Muscle layer of duodenum (tissue), 2 donors: ENCODE measurements around the gene TYW1.
A peak's percentile ranks its signal among the peaks of the same experiment; 100 is the strongest.
"Not testable (repeated sequence)": the region's sequence is repeated elsewhere in the genome, so short reads cannot be mapped to it uniquely, and the experiment has no call there.

Source experiments
- H3K27ac ChIP-seq: one replicate; pipeline ENCODE4 v1.7.0; 2013; ENCODE audit warnings: mild to moderate bottlenecking, low read length
- H3K27me3 ChIP-seq: one replicate; pipeline ENCODE4 v1.7.0; 2013; ENCODE audit warnings: low read depth, mild to moderate bottlenecking, control low read depth, low read length
- H3K36me3 ChIP-seq, 2 donors: one replicate each; pipeline ENCODE4 v1.7.0; 2013; ENCODE audit warnings: low read length in 2 of 2, control low read depth in 1 of 2, mild to moderate bottlenecking in 1 of 2; ENCODE audit not compliant: insufficient read depth in 2 of 2, control insufficient read depth in 1 of 2
- H3K4me1 ChIP-seq, 2 donors: one replicate each; pipeline ENCODE4 v1.7.0; 2013; ENCODE audit warnings: low read length in 2 of 2, mild to moderate bottlenecking in 2 of 2, control low read depth in 1 of 2, moderate library complexity in 1 of 2; ENCODE audit not compliant: insufficient read depth in 2 of 2, control insufficient read depth in 1 of 2
- H3K4me3 ChIP-seq, 2 donors: one replicate each; pipeline ENCODE4 v1.7.0; 2013; ENCODE audit warnings: low read length in 2 of 2, low read depth in 1 of 2, mild to moderate bottlenecking in 1 of 2
- H3K9me3 ChIP-seq, 2 donors: one replicate each; pipeline ENCODE4 v1.7.0; 2013; ENCODE audit warnings: low read length in 2 of 2, control low read depth in 1 of 2, mild to moderate bottlenecking in 1 of 2; ENCODE audit not compliant: control insufficient read depth in 1 of 2
- donor health status: healthy.

The TYW1 gene

DNA sequence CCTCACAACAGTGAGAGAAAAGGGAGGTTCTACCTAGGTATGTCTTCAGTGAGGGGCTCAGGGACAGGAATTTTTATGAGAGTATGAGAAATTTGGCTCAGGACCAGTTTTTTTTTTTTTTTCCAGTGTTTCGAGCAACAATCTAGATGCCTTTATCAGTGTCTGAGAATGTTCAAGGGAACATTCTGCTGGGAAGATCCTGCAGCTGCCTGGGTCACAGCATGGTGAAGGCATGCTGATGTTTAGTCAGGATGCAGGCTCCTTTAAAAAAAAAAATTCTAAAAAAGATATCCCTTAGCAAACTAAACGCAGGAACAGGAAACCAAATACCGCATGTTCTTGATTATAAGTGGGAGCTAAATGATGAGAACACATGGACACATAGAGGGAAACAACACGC is 32.2 kb upstream of the TYW1 start:
- H3K36me3 ChIP-seq = peaks cover 0 to 8% of the 10 kb centered on the region in 2 donors
- H3K27ac ChIP-seq = no peak overlapping the region
- no peaks in the 10 kb centered on the region for H3K27me3 ChIP-seq
- no peaks in the 10 kb centered on the region for H3K4me1 ChIP-seq
- H3K9me3 ChIP-seq = no peaks in the 10 kb centered on the region
- no peak overlapping the region for H3K4me3 ChIP-seq

GRCh38 chr7:66967029-66967428 is 29.6 kb upstream of the TYW1 start:
- H3K9me3 ChIP-seq = no peaks in the 10 kb centered on the region
- H3K4me3 ChIP-seq = no peak overlapping the region
- no peaks in the 10 kb centered on the region for H3K4me1 ChIP-seq
- H3K27ac ChIP-seq = no peak overlapping the region
- H3K27me3 ChIP-seq = no peaks in the 10 kb centered on the region
- H3K36me3 ChIP-seq = no peaks in the 10 kb centered on the region

DNA sequence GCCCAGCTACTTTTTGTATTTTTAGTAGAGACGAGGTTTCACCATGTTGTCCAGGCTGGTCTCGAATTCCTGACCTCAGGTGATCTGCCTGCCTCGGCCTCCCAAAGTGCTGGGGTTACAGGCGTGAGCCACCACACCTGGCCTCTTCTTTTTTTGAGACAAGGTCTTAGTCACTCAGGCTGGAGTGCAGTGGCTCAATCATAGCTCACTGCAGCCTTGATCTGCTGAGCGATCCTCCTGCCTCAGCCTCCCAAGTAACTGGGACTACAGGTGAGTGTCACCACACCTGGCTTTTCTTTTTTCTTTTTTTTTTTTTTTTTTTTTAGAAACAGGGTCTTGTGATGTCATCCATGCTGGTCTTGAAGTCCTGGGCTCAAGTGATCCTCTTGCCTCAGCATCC is 27.6 kb upstream of the TYW1 start:
- H3K27me3 ChIP-seq, H3K27ac ChIP-seq, H3K4me3 ChIP-seq, H3K9me3 ChIP-seq, H3K36me3 ChIP-seq, H3K4me1 ChIP-seq: not testable (repeated sequence)

- H3K36me3 ChIP-seq = no peaks in the 10 kb centered on the region
- H3K4me1 ChIP-seq = no peaks in the 10 kb centered on the region
These were observed 26.3 kb upstream of the TYW1 start for GRCh38 chr7:66970310-66970709.

GRCh38 chr7:66974986-66975590 is 21.5 kb upstream of the TYW1 start:
- no peaks in the 10 kb centered on the region for H3K36me3 ChIP-seq
- no peaks in the 10 kb centered on the region for H3K4me1 ChIP-seq
- no peak overlapping the region for H3K4me3 ChIP-seq
- H3K27me3 ChIP-seq = no peaks in the 10 kb centered on the region
- H3K9me3 ChIP-seq = peaks cover 0 to 2% of the 10 kb centered on the region in 2 donors
- H3K27ac ChIP-seq = no peak overlapping the region

More at GRCh38 chr7:66970310-66970709, 26.3 kb upstream of the TYW1 start:
- H3K27me3 ChIP-seq = no peaks in the 10 kb centered on the region
- no peak overlapping the region for H3K27ac ChIP-seq
- no peak overlapping the region for H3K4me3 ChIP-seq
- H3K9me3 ChIP-seq = no peaks in the 10 kb centered on the region

GRCh38 chr7:66978312-66978711 is 18.3 kb upstream of the TYW1 start:
- not testable (repeated sequence) for H3K9me3 ChIP-seq, H3K27ac ChIP-seq, H3K27me3 ChIP-seq, H3K4me3 ChIP-seq, H3K4me1 ChIP-seq, H3K36me3 ChIP-seq

DNA sequence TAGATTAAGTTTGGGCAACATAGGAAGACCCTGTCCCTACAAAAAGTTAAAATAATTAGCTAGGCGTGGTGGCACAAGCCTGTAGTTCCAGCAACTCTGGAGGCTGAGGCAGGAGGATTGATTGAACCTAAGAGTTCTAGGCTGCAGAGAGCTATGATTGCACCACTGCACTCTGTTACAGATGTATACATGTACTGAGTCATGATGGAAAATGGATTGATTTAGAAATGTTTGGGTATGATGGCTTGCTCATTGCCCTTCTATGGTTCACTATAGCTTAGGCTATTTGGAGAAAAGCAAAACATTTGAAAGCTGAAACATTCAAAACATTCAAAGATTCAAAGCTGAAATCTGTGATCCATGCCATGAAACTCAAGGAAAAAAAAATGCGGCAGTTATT is 17.6 kb upstream of the TYW1 start:
- not testable (repeated sequence) for H3K4me3 ChIP-seq, H3K27me3 ChIP-seq, H3K27ac ChIP-seq, H3K9me3 ChIP-seq, H3K4me1 ChIP-seq, H3K36me3 ChIP-seq

- H3K9me3 ChIP-seq, H3K27ac ChIP-seq, H3K36me3 ChIP-seq, H3K4me3 ChIP-seq, H3K4me1 ChIP-seq, H3K27me3 ChIP-seq: not testable (repeated sequence)
These were observed 16.3 kb upstream of the TYW1 start for GRCh38 chr7:66980336-66980735.

DNA sequence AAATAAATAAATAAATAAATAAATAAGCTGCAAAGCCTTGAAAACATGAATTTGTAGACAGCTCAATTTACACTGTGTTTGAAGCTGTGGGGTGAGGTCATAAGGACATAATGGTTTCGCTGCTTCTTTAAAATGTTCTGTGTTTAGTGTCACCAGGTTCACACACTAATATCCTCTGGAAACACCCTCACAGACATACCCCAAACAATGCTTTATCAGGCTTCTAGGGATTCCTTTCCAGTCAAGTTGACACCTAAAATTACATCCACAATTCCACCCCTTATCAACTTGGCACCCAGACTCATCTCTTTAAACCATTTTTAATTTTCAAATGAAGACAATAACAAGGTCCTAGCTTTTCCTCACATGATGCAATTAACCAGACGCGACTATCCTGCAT is 7.1 kb upstream of the TYW1 start:
- H3K4me1 ChIP-seq, H3K27ac ChIP-seq, H3K9me3 ChIP-seq, H3K27me3 ChIP-seq, H3K4me3 ChIP-seq: not testable (repeated sequence)
- H3K36me3 ChIP-seq = peaks cover 5 to 24% of the 10 kb centered on the region in 2 donors

DNA sequence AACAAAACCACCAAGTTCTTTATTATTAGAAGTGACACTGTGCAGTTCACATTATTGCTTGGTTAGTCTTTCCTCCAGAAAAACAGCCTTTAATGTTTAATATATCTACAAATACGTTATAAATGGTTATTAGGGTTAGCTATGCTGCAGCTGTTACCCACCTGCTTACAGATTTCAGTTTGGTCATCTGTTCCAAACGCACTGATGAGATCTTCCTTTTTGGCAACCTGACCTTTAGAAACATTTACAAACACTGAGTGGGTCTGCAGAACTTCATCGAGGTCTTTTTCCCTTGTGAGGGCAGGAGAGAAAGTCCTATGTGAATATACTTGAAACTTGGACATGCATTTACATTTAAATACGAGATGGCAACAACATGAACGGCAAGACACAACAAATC is 2.6 kb upstream of the TYW1 start:
- peak overlapping the region; percentile 90 for H3K27ac ChIP-seq
- peaks cover 5 to 20% of the 10 kb centered on the region in 2 donors for H3K36me3 ChIP-seq
- H3K4me3 ChIP-seq = peak overlapping the region; percentile 63 to 79

GRCh38 chr7:66994691-66995049 is 2.0 kb upstream of the TYW1 start:
- H3K4me3 ChIP-seq = peak overlapping the region; percentile 63 to 79
- H3K36me3 ChIP-seq = peaks cover 5 to 19% of the 10 kb centered on the region in 2 donors
- H3K4me1 ChIP-seq = peaks cover 0 to 16% of the 10 kb centered on the region in 2 donors
- H3K9me3 ChIP-seq, H3K27me3 ChIP-seq: not testable (repeated sequence)
- H3K27ac ChIP-seq = peak overlapping the region; percentile 90

More for the DNA sequence above, 2.6 kb upstream of the TYW1 start:
- H3K27me3 ChIP-seq, H3K9me3 ChIP-seq: not testable (repeated sequence)
- peaks cover 0 to 16% of the 10 kb centered on the region in 2 donors for H3K4me1 ChIP-seq

DNA sequence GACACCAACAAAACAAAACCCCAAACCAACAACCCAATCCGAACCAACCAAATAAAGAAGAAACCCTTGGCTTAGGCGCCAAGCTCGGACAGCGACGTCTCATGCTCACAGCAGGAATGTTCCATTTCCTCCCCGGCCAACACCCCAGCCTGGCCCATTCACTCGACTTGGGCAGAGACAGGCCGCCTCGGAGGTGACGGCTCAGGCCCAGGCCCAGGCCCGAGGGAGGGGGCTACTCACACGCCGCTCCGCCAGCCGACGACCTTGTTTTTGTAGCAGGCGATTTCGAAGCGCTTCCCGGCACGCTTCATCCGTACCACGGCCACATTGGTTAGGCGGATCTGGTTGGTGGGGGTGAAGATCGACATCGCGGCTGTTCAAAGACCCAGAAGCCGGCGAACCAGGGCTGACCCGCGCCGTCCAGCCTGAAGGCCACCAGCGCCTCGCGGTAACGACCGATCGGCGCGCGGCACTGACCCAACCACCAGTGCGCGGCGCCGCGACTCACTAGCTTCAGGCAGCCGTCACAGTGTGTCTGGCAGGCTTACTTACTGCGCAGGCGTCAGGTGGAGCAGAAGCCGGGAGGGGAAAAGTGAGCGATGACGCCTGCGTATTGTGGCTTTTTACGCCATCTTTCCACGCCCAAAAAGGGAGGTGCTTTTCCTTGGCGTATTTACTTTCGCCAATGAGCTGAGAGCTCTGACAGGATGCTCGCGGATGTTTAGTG is 1.4 kb upstream of the TYW1 start, which contains the start of gene SBDS:
Gene SBDS (minus strand): TSS at position 537 of the 727 bp plus-strand sequence. CDS start 169 bp downstream, at position 368.
- Histone ChIP-seq H3K27ac (peak within 1 kb of the TSS; percentile 90), H3K4me3 (peak within 1 kb of the TSS; percentile 79 to 88), H3K36me3 (peaks cover 5 to 16% of the 10 kb centered on the region in 2 donors), H3K4me1 (peaks cover 0 to 16% of the 10 kb centered on the region in 2 donors)
- H3K27me3 ChIP-seq, H3K9me3 ChIP-seq: not testable (repeated sequence)
